Neural cell (in vitro differentiated cells): ENCODE measurements around the gene TSPAN11. TPM values are rescaled to one million over a fixed set of nuclear protein-coding genes. Genes with fewer than 3 reads are reported as not detected.

Experiments used
- H2AFZ ChIP-seq: fragments of 200-600, 300-800 bp; sonication (generic), shearing (Covaris generic); 2 replicates; pipeline ENCODE4 v1.6.0; 2014; ENCODE audit warnings: low read depth, mild to moderate bottlenecking, antibody characterized with exemption, low read length, moderate library complexity
- H3F3A ChIP-seq: fragments of 200-600 bp; shearing (Covaris generic); 2 replicates; pipeline ENCODE4 v1.6.1; 2016; ENCODE audit warnings: mild to moderate bottlenecking, moderate library complexity, mixed read lengths, antibody characterized with exemption, low read length; ENCODE audit not compliant: insufficient read depth, poor library complexity, severe bottlenecking
- H3K27ac ChIP-seq: fragments of 200-600, 300-800 bp; sonication (generic), shearing (Covaris generic); 2 replicates; pipeline ENCODE4 v1.5.1; 2014; ENCODE audit warnings: mild to moderate bottlenecking, low read length, moderate library complexity
- H3K27me3 ChIP-seq: fragments of 300-800, 200-600 bp; sonication (generic), shearing (Covaris generic); 2 replicates; pipeline ENCODE4 v1.6.0; 2014; ENCODE audit warnings: mild to moderate bottlenecking, low read depth, low read length, moderate library complexity; ENCODE audit not compliant: insufficient read depth
- H3K36me3 ChIP-seq: fragments of 300-800, 200-600 bp; sonication (generic), shearing (Covaris generic); 2 replicates; pipeline ENCODE4 v1.5.1; 2014; ENCODE audit warnings: mild to moderate bottlenecking, antibody characterized with exemption, low read length, moderate library complexity; ENCODE audit not compliant: insufficient read depth
- H3K4me2 ChIP-seq: fragments of 300-800, 200-600 bp; sonication (generic), shearing (Covaris generic); 2 replicates; pipeline ENCODE4 v1.6.0; 2014; ENCODE audit warnings: mild to moderate bottlenecking, low read length
- H3K4me3 ChIP-seq: fragments of 300-800, 200-600 bp; sonication (generic), shearing (Covaris generic); 2 replicates; pipeline ENCODE4 v1.5.1; 2014; ENCODE audit warnings: mild to moderate bottlenecking, low read length, moderate library complexity
- H3K79me2 ChIP-seq: fragments of 200-600 bp; shearing (Covaris generic); replicated peaks from 2 replicates; pipeline ENCODE4 v1.6.0; 2014; ENCODE audit warnings: mild to moderate bottlenecking, low read length, moderate library complexity; ENCODE audit not compliant: insufficient read depth
- H3K9ac ChIP-seq: fragments of 300-800, 200-600 bp; sonication (generic), shearing (Covaris generic); 2 replicates; pipeline ENCODE4 v1.6.1; 2016; ENCODE audit warnings: mild to moderate bottlenecking, low read length, mixed read lengths
- H3K9me2 ChIP-seq: fragments of 200-600 bp; shearing (Covaris generic); 2 replicates; pipeline ENCODE4 v1.6.1; 2016; ENCODE audit warnings: mild to moderate bottlenecking, low read length, mixed read lengths; ENCODE audit not compliant: insufficient read depth
- H3K9me3 ChIP-seq: fragments of 200-600, 300-800 bp; sonication (generic), shearing (Covaris generic); 2 replicates; pipeline ENCODE4 v1.6.1; 2016; ENCODE audit warnings: mild to moderate bottlenecking, mixed run types, low read length, moderate library complexity, mixed read lengths
- H4K20me1 ChIP-seq: fragments of 200-600 bp; shearing (Covaris generic); 2 replicates; pipeline ENCODE4 v1.6.1; 2016; ENCODE audit warnings: mild to moderate bottlenecking, mixed run types; ENCODE audit not compliant: insufficient read depth
- EP300 ChIP-seq: fragments of 450-650 bp; conservative IDR thresholded peaks from 2 replicates; pipeline ENCODE4 v1.6.1; 2014; ENCODE audit warnings: antibody characterized with exemption, mild to moderate bottlenecking, moderate library complexity; ENCODE audit not compliant: poor library complexity, severe bottlenecking
- EZH2 ChIP-seq: fragments of 200-600, 300-800 bp; shearing (Covaris generic), sonication (generic); IDR thresholded peaks from 2 replicates; pipeline ENCODE4 v1.6.1; 2014; ENCODE audit warnings: antibody characterized with exemption, low read length, borderline replicate concordance, mild to moderate bottlenecking; ENCODE audit not compliant: insufficient read depth, poor library complexity, severe bottlenecking
- MXI1 ChIP-seq: fragments of 450-650 bp; conservative IDR thresholded peaks from 2 replicates; pipeline ENCODE4 v1.6.1; 2014; ENCODE audit warnings: antibody characterized with exemption, mild to moderate bottlenecking; ENCODE audit not compliant: poor library complexity, severe bottlenecking
- POLR2AphosphoS5 ChIP-seq: IDR thresholded peaks from 2 replicates; pipeline ENCODE4 v1.6.1; 2012
- RAD21 ChIP-seq: fragments of 450-650 bp; conservative IDR thresholded peaks from 2 replicates; pipeline ENCODE4 v1.6.1; 2014; ENCODE audit warnings: antibody characterized with exemption, mild to moderate bottlenecking, moderate library complexity
- SMC3 ChIP-seq: fragments of 450-650 bp; conservative IDR thresholded peaks from 2 replicates; pipeline ENCODE4 v1.6.1; 2014; ENCODE audit warnings: antibody characterized with exemption, mild to moderate bottlenecking, moderate library complexity; ENCODE audit not compliant: poor library complexity
- TAF1 ChIP-seq: IDR thresholded peaks from 2 replicates; pipeline ENCODE4 v1.6.1; 2012; ENCODE audit warnings: low read depth
- polyA plus RNA-seq: library from polyadenylated mRNA; depleted of rRNA; stranded (reverse); fragments of >200 nt; gene quantifications from 2 replicates; pipeline ENCODE4 v1.2.3, GENCODE V29; 2014
- TF ChIP-seq, protein P1 (sequence below): fragments of 450-650 bp; IDR thresholded peaks from 2 replicates; pipeline ENCODE4 v1.5.1; 2014; ENCODE audit warnings: antibody characterized with exemption, mild to moderate bottlenecking, moderate library complexity; ENCODE audit not compliant: poor library complexity, severe bottlenecking
- TF ChIP-seq, protein P2 (sequence below): IDR thresholded peaks from 2 replicates; pipeline ENCODE4 v1.6.1; 2012; ENCODE audit warnings: borderline replicate concordance

TSPAN11 gene
- polyA plus RNA-seq, 1 donor from 2014 or later: 5.6 TPM

DNA sequence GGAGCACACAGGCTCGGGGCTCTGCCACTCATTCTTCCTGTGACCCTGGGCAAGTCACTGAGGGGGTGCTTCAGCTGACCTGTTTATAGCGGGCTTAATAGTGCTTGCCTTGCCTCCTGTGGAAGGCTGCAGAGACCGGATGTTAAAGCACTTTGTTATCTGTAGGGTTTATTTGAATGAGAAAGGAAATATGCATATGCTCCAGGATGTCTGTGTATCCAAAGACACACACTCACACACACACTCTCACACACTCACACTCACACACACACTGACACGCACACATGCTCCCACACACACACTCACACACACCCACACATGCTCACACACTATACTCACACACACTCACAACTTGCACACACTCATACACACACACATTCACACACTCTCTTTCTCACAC, 91.0 kb downstream of the TSPAN11 start:
- Histone ChIP-seq H3K9me2 (no peaks in the 10 kb centered on the region), H4K20me1 (no peaks in the 10 kb centered on the region), H3K9me3 (no peaks in the 10 kb centered on the region), H3K27ac (no peak overlapping the region), H3K4me2 (no peak overlapping the region), H3K36me3 (no peaks in the 10 kb centered on the region), H2AFZ (no peak overlapping the region), H3K4me3 (no peak overlapping the region), H3F3A (no peaks in the 10 kb centered on the region), H3K79me2 (no peaks in the 10 kb centered on the region), H3K9ac (no peak overlapping the region), H3K27me3 (no peaks in the 10 kb centered on the region)
- TF ChIP-seq POLR2AphosphoS5 (no peak), RAD21 (no peak), TAF1 (no peak), MXI1 (no peak), EZH2 (no peak), EP300 (no peak), SMC3 (no peak)
- TF ChIP-seq, protein P1, sequence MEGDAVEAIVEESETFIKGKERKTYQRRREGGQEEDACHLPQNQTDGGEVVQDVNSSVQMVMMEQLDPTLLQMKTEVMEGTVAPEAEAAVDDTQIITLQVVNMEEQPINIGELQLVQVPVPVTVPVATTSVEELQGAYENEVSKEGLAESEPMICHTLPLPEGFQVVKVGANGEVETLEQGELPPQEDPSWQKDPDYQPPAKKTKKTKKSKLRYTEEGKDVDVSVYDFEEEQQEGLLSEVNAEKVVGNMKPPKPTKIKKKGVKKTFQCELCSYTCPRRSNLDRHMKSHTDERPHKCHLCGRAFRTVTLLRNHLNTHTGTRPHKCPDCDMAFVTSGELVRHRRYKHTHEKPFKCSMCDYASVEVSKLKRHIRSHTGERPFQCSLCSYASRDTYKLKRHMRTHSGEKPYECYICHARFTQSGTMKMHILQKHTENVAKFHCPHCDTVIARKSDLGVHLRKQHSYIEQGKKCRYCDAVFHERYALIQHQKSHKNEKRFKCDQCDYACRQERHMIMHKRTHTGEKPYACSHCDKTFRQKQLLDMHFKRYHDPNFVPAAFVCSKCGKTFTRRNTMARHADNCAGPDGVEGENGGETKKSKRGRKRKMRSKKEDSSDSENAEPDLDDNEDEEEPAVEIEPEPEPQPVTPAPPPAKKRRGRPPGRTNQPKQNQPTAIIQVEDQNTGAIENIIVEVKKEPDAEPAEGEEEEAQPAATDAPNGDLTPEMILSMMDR: no peak
- TF ChIP-seq, protein P2, sequence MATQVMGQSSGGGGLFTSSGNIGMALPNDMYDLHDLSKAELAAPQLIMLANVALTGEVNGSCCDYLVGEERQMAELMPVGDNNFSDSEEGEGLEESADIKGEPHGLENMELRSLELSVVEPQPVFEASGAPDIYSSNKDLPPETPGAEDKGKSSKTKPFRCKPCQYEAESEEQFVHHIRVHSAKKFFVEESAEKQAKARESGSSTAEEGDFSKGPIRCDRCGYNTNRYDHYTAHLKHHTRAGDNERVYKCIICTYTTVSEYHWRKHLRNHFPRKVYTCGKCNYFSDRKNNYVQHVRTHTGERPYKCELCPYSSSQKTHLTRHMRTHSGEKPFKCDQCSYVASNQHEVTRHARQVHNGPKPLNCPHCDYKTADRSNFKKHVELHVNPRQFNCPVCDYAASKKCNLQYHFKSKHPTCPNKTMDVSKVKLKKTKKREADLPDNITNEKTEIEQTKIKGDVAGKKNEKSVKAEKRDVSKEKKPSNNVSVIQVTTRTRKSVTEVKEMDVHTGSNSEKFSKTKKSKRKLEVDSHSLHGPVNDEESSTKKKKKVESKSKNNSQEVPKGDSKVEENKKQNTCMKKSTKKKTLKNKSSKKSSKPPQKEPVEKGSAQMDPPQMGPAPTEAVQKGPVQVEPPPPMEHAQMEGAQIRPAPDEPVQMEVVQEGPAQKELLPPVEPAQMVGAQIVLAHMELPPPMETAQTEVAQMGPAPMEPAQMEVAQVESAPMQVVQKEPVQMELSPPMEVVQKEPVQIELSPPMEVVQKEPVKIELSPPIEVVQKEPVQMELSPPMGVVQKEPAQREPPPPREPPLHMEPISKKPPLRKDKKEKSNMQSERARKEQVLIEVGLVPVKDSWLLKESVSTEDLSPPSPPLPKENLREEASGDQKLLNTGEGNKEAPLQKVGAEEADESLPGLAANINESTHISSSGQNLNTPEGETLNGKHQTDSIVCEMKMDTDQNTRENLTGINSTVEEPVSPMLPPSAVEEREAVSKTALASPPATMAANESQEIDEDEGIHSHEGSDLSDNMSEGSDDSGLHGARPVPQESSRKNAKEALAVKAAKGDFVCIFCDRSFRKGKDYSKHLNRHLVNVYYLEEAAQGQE: no peak

DNA sequence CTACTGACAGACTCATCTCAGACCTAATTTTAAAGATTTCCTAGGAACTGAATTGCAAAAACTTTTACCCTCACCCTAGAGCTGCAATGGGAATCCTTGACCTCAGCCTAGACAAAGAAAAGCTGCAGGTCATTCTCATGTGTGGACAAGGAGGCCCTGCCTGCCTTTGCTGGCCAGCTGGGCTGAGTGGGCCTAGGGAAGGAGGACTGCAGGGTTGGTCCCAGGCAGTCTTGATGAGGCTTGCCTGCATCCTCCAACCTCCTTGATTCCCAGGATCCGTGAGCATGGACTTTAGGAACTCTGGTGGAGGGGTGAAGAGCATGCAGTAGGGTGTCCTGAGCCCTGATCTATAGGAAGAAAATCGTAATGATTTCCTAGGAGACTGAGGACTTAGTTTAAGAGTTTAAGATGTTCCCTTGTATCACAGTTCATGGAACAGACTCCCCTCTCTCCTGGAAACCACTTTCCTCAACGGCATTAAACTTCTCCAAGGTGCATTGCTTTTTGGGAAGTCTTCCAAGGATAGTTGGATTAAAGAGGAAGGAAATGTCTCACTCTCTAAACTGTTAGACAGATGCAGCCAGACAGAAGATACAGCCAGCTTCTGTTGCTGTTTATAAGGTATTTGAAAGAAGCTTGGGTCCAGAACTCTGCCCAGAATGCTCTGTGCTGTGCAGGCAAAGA, 91.7 kb downstream of the TSPAN11 start:
- H3K79me2 ChIP-seq: no peaks in the 10 kb centered on the region
- H2AFZ ChIP-seq: no peak overlapping the region
- H3K4me2 ChIP-seq: no peak overlapping the region
- no peak overlapping the region for H3K27ac ChIP-seq
- H3K4me3 ChIP-seq: no peak overlapping the region
- no peak overlapping the region for H3K9ac ChIP-seq
- H4K20me1 ChIP-seq: no peaks in the 10 kb centered on the region
- H3K9me3 ChIP-seq: no peaks in the 10 kb centered on the region
- H3F3A ChIP-seq: no peaks in the 10 kb centered on the region
- H3K27me3 ChIP-seq: no peaks in the 10 kb centered on the region
- TF ChIP-seq, protein P2: no peak
- no peak for TF ChIP-seq RAD21
- TF ChIP-seq EP300: no peak
- TF ChIP-seq TAF1: no peak
- TF ChIP-seq EZH2: no peak
- TF ChIP-seq POLR2AphosphoS5: no peak
- no peak for TF ChIP-seq SMC3
- TF ChIP-seq, protein P1: no peak
- TF ChIP-seq MXI1: no peak
- no peaks in the 10 kb centered on the region for H3K36me3 ChIP-seq
- H3K9me2 ChIP-seq: no peaks in the 10 kb centered on the region
